Stomach (tissue), 4 donors: ENCODE measurements around the gene LRRC3.

Source experiments
- CTCF ChIP-seq, 7 experiments: fragments of 450-650 bp in 4 of 7; fragments of 200-600 bp in 3 of 7; sonication (generic) in 3 of 7; IDR thresholded peaks; one replicate each; pipeline ENCODE4 v1.5.1; 2016 to 2019; ENCODE audit warnings: antibody characterized with exemption in 7 of 7, control low read depth in 2 of 7, mild to moderate bottlenecking in 1 of 7
- EP300 ChIP-seq: sonication (generic); formaldehyde crosslinking; IDR thresholded peaks from one replicate; pipeline ENCODE4 v1.6.1; 2017; ENCODE audit warnings: antibody characterized with exemption
- POLR2A ChIP-seq, 4 donors: fragments of 450-650 bp; IDR thresholded peaks; one replicate each; pipeline ENCODE4 v1.6.1; 2016; ENCODE audit warnings: antibody characterized with exemption in 4 of 4, control low read depth in 2 of 4, mild to moderate bottlenecking in 1 of 4, moderate library complexity in 1 of 4
- POLR2AphosphoS5 ChIP-seq, 3 donors: sonication (generic); formaldehyde crosslinking; IDR thresholded peaks; one replicate each; pipeline ENCODE4 v1.6.1; 2016; ENCODE audit warnings: antibody characterized with exemption in 3 of 3

- TF ChIP-seq CTCF (IDR thresholded peaks at IDR 0.05) = no peak
- TF ChIP-seq POLR2AphosphoS5 (IDR thresholded peaks at IDR 0.05) = no peak
- no peak for TF ChIP-seq POLR2A (IDR thresholded peaks at IDR 0.05)
- TF ChIP-seq EP300 = no peak
Measured at GRCh38 chr21:44511219-44511937, 56.1 kb downstream of the LRRC3 start.
